ENCODE results near the gene KL. TPM values are rescaled to one million over a fixed set of nuclear protein-coding genes. Genes with fewer than 3 reads are reported as not detected.
A peak's percentile ranks its signal among the peaks of the same experiment; 100 is the strongest.

The KL gene
- total and polyA plus RNA-seq, 2 donors (not counting 1 experiment from before 2014, with no cell fraction given), result 0.07 TPM; not detected in 1

DNA sequence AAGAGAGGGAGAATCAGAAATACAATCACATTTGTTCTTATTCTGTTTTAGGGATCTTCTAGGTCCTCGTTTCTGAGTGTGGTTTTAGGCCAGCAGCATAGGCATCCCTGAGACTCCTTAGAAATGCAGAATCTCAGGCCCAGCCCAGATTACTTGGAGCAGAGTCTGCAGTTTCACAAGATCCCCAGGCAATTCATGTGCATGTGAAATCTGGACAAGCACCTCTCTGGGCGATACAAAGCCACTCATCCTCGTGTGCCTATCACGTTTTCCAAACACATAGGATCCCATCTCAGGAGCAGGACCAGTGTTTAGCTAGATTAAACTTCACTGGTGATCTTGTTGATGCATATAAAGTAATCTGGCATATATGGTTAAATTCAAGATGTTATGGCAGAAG, 87.2 kb downstream of the KL start:
- 96% methylated on average over 4 of the region's 4 CpGs for WGBS (ENCODE audit: insufficient coverage)
- intact Hi-C loops (cut with micrococcal nuclease), result no loop called here
- H3K9me3 Mint-ChIP-seq (ENCODE audit: insufficient read depth), result no peaks in the 10 kb centered on the region

DNA sequence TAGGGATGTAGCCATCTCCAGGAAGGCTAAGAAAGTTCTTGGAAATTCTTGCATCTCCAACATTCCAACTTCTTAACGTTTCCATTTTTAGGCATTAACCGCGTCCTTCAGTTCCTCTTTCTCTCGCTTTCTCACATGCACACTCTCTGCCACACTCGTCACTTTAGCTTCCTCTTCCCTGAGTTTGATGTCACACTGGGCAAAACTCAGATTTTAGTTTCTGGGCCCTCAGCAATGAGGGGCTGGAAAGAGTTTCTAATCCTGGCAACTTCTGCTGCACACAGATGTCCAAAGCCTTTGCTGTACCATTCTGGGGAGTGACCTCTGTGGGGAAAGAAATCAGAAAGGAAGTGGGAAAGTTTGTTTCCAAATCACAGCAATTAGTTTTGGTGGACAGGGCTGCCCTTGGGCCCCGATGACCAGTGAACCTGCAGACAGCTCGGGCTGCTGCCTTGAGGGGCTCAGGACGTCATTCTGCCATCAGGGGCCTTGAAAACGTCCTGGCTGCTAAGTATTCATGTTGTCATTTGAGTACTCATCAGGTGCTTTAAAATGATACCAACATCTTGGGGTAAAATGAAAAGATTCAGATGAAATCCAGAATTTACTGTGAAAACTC, 89.3 kb downstream of the KL start:
- POLR2A ChIA-PET, result no interaction called here

More for the DNA sequence above, 87.2 kb downstream of the KL start:
- no peak for DNase-seq
- Histone ChIP-seq H3K9me3 (ENCODE audit: control extremely low read depth in 1 of 3, control insufficient read depth in 2 of 3, insufficient read depth in 1 of 3, low read length in 2 of 3) (peaks cover 0 to 1% (median 1%) of the 10 kb centered on the region in 3 donors), H3K79me2 (ENCODE audit: control insufficient read depth, insufficient read depth, low read length) (no peaks in the 10 kb centered on the region), H3K4me1 (ENCODE audit: control insufficient read depth in 2 of 2, insufficient read depth in 2 of 2, low read length in 2 of 2) (peaks cover 7 to 18% of the 10 kb centered on the region in 2 donors), H3K27me3 (replicated peaks in 1 of 4; ENCODE audit: control extremely low read depth in 1 of 4, control insufficient read depth in 3 of 4, insufficient read depth in 4 of 4, low read length in 3 of 4) (peaks cover 0 to 10% (median under 1%) of the 10 kb centered on the region in 4 experiments), H3K4me2 (replicated peaks; ENCODE audit: low read depth, low read length, poor library complexity, severe bottlenecking) (no peak overlapping the region), H3K36me3 (replicated peaks in 1 of 2; ENCODE audit: control extremely low read depth in 1 of 2, control insufficient read depth in 1 of 2, extremely low read depth in 1 of 2, insufficient read depth in 2 of 2, low read length in 1 of 2) (no peaks in the 10 kb centered on the region), H2AFZ (ENCODE audit: insufficient read depth, low read depth, low read length, poor library complexity, severe bottlenecking) (no peak overlapping the region), H3K9ac (ENCODE audit: low read length) (no peak overlapping the region), H3K4me3 (ENCODE audit: control extremely low read depth in 1 of 5, extremely low read depth in 1 of 5, insufficient read depth in 1 of 5, low read depth in 2 of 5, low read length in 4 of 5) (no peak overlapping the region), H4K20me1 (ENCODE audit: control insufficient read depth, insufficient read depth, low read length, poor library complexity, severe bottlenecking) (no peaks in the 10 kb centered on the region), H3K27ac (ENCODE audit: low read length in 2 of 2) (no peak overlapping the region)
- ATAC-seq (ENCODE audit: low read depth), result no peak
- CTCF ChIA-PET, result no interaction called here
- Mint-ChIP-seq H3K4me1 (peaks cover 24% of the 10 kb centered on the region), H3K27ac (no peak overlapping the region), H3K27me3 (peaks cover 25% of the 10 kb centered on the region), H3K4me3 (no peak overlapping the region)
- POLR2A ChIA-PET, result no interaction called here
- TF ChIP-seq, protein P1, sequence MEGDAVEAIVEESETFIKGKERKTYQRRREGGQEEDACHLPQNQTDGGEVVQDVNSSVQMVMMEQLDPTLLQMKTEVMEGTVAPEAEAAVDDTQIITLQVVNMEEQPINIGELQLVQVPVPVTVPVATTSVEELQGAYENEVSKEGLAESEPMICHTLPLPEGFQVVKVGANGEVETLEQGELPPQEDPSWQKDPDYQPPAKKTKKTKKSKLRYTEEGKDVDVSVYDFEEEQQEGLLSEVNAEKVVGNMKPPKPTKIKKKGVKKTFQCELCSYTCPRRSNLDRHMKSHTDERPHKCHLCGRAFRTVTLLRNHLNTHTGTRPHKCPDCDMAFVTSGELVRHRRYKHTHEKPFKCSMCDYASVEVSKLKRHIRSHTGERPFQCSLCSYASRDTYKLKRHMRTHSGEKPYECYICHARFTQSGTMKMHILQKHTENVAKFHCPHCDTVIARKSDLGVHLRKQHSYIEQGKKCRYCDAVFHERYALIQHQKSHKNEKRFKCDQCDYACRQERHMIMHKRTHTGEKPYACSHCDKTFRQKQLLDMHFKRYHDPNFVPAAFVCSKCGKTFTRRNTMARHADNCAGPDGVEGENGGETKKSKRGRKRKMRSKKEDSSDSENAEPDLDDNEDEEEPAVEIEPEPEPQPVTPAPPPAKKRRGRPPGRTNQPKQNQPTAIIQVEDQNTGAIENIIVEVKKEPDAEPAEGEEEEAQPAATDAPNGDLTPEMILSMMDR (IDR thresholded peaks at IDR 0.05), result no peak
- TF ChIP-seq EZH2 (IDR thresholded peaks at IDR 0.05; ENCODE audit: borderline replicate concordance, insufficient read depth, low read depth, low read length, poor library complexity, severe bottlenecking), result no peak

More for the DNA sequence above, 89.3 kb downstream of the KL start:
- no peak overlapping the region for H3K4me2 ChIP-seq (replicated peaks; ENCODE audit: low read depth, low read length, poor library complexity, severe bottlenecking)
- H3K79me2 ChIP-seq (ENCODE audit: control insufficient read depth, insufficient read depth, low read length), result no peaks in the 10 kb centered on the region
- no peak overlapping the region for H2AFZ ChIP-seq (ENCODE audit: insufficient read depth, low read depth, low read length, poor library complexity, severe bottlenecking)
- TF ChIP-seq, protein P1 (IDR thresholded peaks at IDR 0.05), result no peak
- no peak for TF ChIP-seq EZH2 (IDR thresholded peaks at IDR 0.05; ENCODE audit: borderline replicate concordance, insufficient read depth, low read depth, low read length, poor library complexity, severe bottlenecking)
- peaks cover 21 to 36% of the 10 kb centered on the region in 2 donors for H3K4me1 ChIP-seq (ENCODE audit: control insufficient read depth in 2 of 2, insufficient read depth in 2 of 2, low read length in 2 of 2)
- peaks cover 38% of the 10 kb centered on the region for H3K4me1 Mint-ChIP-seq
- DNase-seq (peak; percentile 37), ATAC-seq (ENCODE audit: low read depth) (no peak)
- no peak overlapping the region for H3K27ac ChIP-seq (ENCODE audit: low read length in 2 of 2)
- intact Hi-C loops (cut with micrococcal nuclease), result no loop called here
- H3K4me3 Mint-ChIP-seq, result peak overlapping the region; percentile 24
- H3K27me3 Mint-ChIP-seq, result peaks cover 31% of the 10 kb centered on the region
- H3K27ac Mint-ChIP-seq, result no peak overlapping the region
- 35% methylated on average over 9 of the region's 9 CpGs for whole genome bisulfite sequencing (ENCODE audit: insufficient coverage)
- H3K9me3 ChIP-seq (ENCODE audit: control extremely low read depth in 1 of 3, control insufficient read depth in 2 of 3, insufficient read depth in 1 of 3, low read length in 2 of 3), result peaks cover 0 to 4% (median 0%) of the 10 kb centered on the region in 3 donors
- peaks cover 0 to 11% (median 5%) of the 10 kb centered on the region in 4 experiments for H3K27me3 ChIP-seq (replicated peaks in 1 of 4; ENCODE audit: control extremely low read depth in 1 of 4, control insufficient read depth in 3 of 4, insufficient read depth in 4 of 4, low read length in 3 of 4)
- H3K36me3 ChIP-seq (replicated peaks in 1 of 2; ENCODE audit: control extremely low read depth in 1 of 2, control insufficient read depth in 1 of 2, extremely low read depth in 1 of 2, insufficient read depth in 2 of 2, low read length in 1 of 2), result no peaks in the 10 kb centered on the region
- CTCF ChIA-PET, result no interaction called here
- no peaks in the 10 kb centered on the region for H4K20me1 ChIP-seq (ENCODE audit: control insufficient read depth, insufficient read depth, low read length, poor library complexity, severe bottlenecking)
- H3K9me3 Mint-ChIP-seq (ENCODE audit: insufficient read depth), result no peaks in the 10 kb centered on the region
- no peak overlapping the region for H3K9ac ChIP-seq (ENCODE audit: low read length)
- no peak overlapping the region for H3K4me3 ChIP-seq (ENCODE audit: control extremely low read depth in 1 of 5, extremely low read depth in 1 of 5, insufficient read depth in 1 of 5, low read depth in 2 of 5, low read length in 4 of 5)
